ENCODE measurements around the gene SLC32A1. TPM values are rescaled to one million over a fixed set of nuclear protein-coding genes. Genes with fewer than 3 reads are reported as not detected.

Gene SLC32A1
- total RNA-seq, 1 experiment from 2014 or later, result 0.24 TPM

- Mint-ChIP-seq H3K4me3 (peak overlapping the region; percentile 53 to 78), H3K27me3 (ENCODE audit: low read depth) (peaks cover 100% of the 10 kb centered on the region), H3K9me3 (peaks cover 4 to 7% of the 10 kb centered on the region in 2 experiments; a peak in 4 of 5 replicates), H3K27ac (no peak overlapping the region), H3K36me3 (ENCODE audit: insufficient read depth in 1 of 3, low read depth in 3 of 3) (peaks cover 0 to 2% (median 0%) of the 10 kb centered on the region in 3 experiments; a peak in 1 of 7 replicates), H3K4me1 (peaks cover 63 to 77% of the 10 kb centered on the region in 2 experiments)
- Histone ChIP-seq H2AFZ (ENCODE audit: low read length) (no peak overlapping the region), H3K18ac (ENCODE audit: insufficient read length, low read depth, low read length) (no peak overlapping the region), H2BK12ac (ENCODE audit: insufficient read length, low read depth, low read length) (no peak overlapping the region), H3K4me1 (ENCODE audit: insufficient read depth, low read length) (peaks cover 10% of the 10 kb centered on the region; the same call in 1 of the 2 replicates), H3K23ac (ENCODE audit: insufficient read length, low read depth, low read length) (no peak overlapping the region), H3K9ac (ENCODE audit: extremely low read depth, insufficient read length, low read length) (no peak overlapping the region), H3K23me2 (ENCODE audit: insufficient read length, low read depth, low read length, poor library complexity, severe bottlenecking) (peaks cover 34% of the 10 kb centered on the region), H3K27ac (ENCODE audit: insufficient read length, low read depth, low read length) (no peak overlapping the region), H3K56ac (ENCODE audit: insufficient read length, low read depth, low read length) (no peak overlapping the region), H3K27me3 (ENCODE audit: insufficient read depth, low read length) (peaks cover 80% of the 10 kb centered on the region), H4K8ac (replicated peaks; ENCODE audit: insufficient read length, low read depth, low read length) (no peak overlapping the region), H2BK5ac (ENCODE audit: insufficient read length, low read length) (no peak overlapping the region), H2AK5ac (ENCODE audit: insufficient read length, low read length) (no peak overlapping the region), H3K9me3 (ENCODE audit: control insufficient read depth, low read depth, low read length) (no peaks in the 10 kb centered on the region), H3K4ac (ENCODE audit: low read depth, low read length) (no peak overlapping the region), H2BK20ac (ENCODE audit: low read depth, low read length, poor library complexity, severe bottlenecking) (no peak overlapping the region), H2BK120ac (ENCODE audit: low read depth, low read length, poor library complexity, severe bottlenecking) (no peak overlapping the region), H2BK15ac (ENCODE audit: low read depth, low read length) (no peak overlapping the region), H4K91ac (ENCODE audit: insufficient read length, low read depth, low read length) (no peak overlapping the region), H3K79me2 (ENCODE audit: insufficient read depth, low read length) (no peaks in the 10 kb centered on the region), H3K4me2 (ENCODE audit: insufficient read depth, insufficient read length, low read length) (peak overlapping the region; percentile 58), H3K79me1 (ENCODE audit: insufficient read depth, low read depth, low read length, poor library complexity, severe bottlenecking) (no peaks in the 10 kb centered on the region), H3K14ac (ENCODE audit: insufficient read depth, low read length) (no peak overlapping the region), H4K5ac (ENCODE audit: insufficient read length, low read depth, low read length) (no peak overlapping the region), H3T11ph (ENCODE audit: low read length) (no peak overlapping the region), H4K20me1 (ENCODE audit: control insufficient read depth, insufficient read depth, insufficient read length) (no peaks in the 10 kb centered on the region)
- peak; percentile 82 for TF ChIP-seq CTCF (conservative IDR thresholded peaks at IDR 0.05)
- no CpG with 5 or more reads among the region's 43 CpGs for WGBS (ENCODE audit: extremely low coverage, insufficient read length, low lambda C conversion rate)
- DNase-seq, result peak; percentile 97
Observed at GRCh38 chr20:38726804-38727606, 2.7 kb downstream of the SLC32A1 start.

Measured in H9 (cell line).